Uterus (tissue), 2 donors: ENCODE measurements around the gene RPS29.

Experiments used
- CTCF ChIP-seq, 4 experiments: fragments of 200-600 bp in 2 of 4; fragments of 450-650 bp in 2 of 4; sonication (generic) in 2 of 4; IDR thresholded peaks; one replicate each; pipeline ENCODE4 v1.5.1; 2016 to 2019; ENCODE audit warnings: antibody characterized with exemption in 4 of 4, mild to moderate bottlenecking in 2 of 4, moderate library complexity in 1 of 4
- POLR2A ChIP-seq, 2 donors: fragments of 450-650 bp; IDR thresholded peaks; one replicate each; pipeline ENCODE4 v1.6.1; 2016; ENCODE audit warnings: antibody characterized with exemption in 2 of 2, mild to moderate bottlenecking in 1 of 2, moderate library complexity in 1 of 2

- TF ChIP-seq CTCF (IDR thresholded peaks at IDR 0.05) (no peak), POLR2A (IDR thresholded peaks at IDR 0.05) (no peak)
Measured at GRCh38 chr14:49612671-49613070, 26.5 kb upstream of the RPS29 start.
